SKM-1 (cell line): ENCODE measurements around the gene TOR1AIP1.
"Not testable (repeated sequence)": the region's sequence is repeated elsewhere in the genome, so short reads cannot be mapped to it uniquely, and the experiment has no call there.

Source experiments
- DNase-seq: peaks from one replicate; lab custom pipeline; 2025; ENCODE audit not compliant: unreplicated experiment; lab: John Stamatoyannopoulos, UW

TOR1AIP1 gene

GRCh38 chr1:179937668-179938254, 55.7 kb downstream of the TOR1AIP1 start:
- DNase-seq: no peak

- no peak for DNase-seq
Observed at GRCh38 chr1:179938752-179939151, 56.7 kb downstream of the TOR1AIP1 start.

GRCh38 chr1:179939941-179940340, 57.9 kb downstream of the TOR1AIP1 start:
- DNase-seq: no peak

GRCh38 chr1:179941454-179941853, 59.4 kb downstream of the TOR1AIP1 start:
- DNase-seq: no peak

- no peak for DNase-seq
Observed at GRCh38 chr1:179950651-179951050, 68.6 kb downstream of the TOR1AIP1 start.

- DNase-seq: peak; percentile 66
Observed at GRCh38 chr1:179951383-179952144, 69.5 kb downstream of the TOR1AIP1 start.

GRCh38 chr1:179952186-179952585, 70.1 kb downstream of the TOR1AIP1 start:
- DNase-seq: peak; percentile 81

- DNase-seq: no peak
Observed at GRCh38 chr1:179953974-179954492, 71.9 kb downstream of the TOR1AIP1 start.

- DNase-seq: peak; percentile 99
Observed at GRCh38 chr1:179954493-179955286, 72.6 kb downstream of the TOR1AIP1 start, which contains the start of gene CEP350. CEP350 (plus strand) TSS chr1:179954810; CDS start chr1:179986182, 31,372 bp downstream.

- peak; percentile 70 for DNase-seq
Observed at GRCh38 chr1:179955287-179955680, 73.2 kb downstream of the TOR1AIP1 start.

GRCh38 chr1:179955731-179956130, 73.6 kb downstream of the TOR1AIP1 start:
- peak; percentile 51 for DNase-seq

- no peak for DNase-seq
Observed at GRCh38 chr1:179958359-179958758, 76.3 kb downstream of the TOR1AIP1 start.

GRCh38 chr1:179962168-179962567, 80.1 kb downstream of the TOR1AIP1 start:
- not testable (repeated sequence) for DNase-seq

GRCh38 chr1:179966551-179966950, 84.5 kb downstream of the TOR1AIP1 start:
- DNase-seq: no peak

- no peak for DNase-seq
Observed at GRCh38 chr1:179968284-179968993, 86.4 kb downstream of the TOR1AIP1 start.

GRCh38 chr1:179968994-179969919, 87.2 kb downstream of the TOR1AIP1 start:
- no peak for DNase-seq
